Measurements from ENCODE around the gene NUDT2.

DNA sequence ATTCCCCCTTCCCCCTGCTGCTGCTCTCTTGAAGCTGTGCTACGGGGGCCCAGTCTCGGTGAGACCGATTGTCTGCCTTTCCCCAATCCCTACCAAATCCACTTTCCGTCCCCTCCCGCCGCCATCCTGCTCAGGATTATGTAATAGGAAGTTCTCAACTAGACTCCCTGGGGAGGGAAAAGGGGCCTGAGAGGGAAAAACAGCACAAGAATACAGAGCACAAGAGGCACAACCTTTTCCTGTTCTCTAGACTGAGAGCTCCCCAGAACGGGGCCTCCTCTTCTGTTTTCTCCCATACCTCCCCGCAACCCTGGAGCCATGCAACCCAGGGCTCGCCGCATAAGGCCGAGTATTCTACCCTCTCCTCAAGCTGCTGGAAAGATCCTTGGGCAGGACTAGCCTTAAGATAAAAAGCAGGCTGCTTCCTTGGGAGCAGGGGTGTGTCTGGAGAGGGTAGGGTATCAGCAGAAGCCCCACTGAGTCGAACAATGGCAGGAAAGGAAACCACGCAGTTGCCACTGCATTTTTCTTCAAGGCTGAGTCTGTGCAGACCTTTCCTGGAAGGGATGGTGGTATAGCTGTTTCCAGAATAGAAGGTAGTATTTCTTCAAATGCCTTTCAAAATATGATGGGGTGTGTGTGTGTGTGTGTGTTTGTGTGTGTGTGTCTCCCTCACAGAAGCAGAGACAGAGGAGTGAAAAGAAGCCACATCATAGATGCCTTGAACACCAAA, 34.4 kb downstream of the NUDT2 start:
- no peak for TF ChIP-seq RCOR1 (IDR thresholded peaks at IDR 0.05; ENCODE audit: insufficient replicate concordance, low read length)
- TF ChIP-seq, protein P1, sequence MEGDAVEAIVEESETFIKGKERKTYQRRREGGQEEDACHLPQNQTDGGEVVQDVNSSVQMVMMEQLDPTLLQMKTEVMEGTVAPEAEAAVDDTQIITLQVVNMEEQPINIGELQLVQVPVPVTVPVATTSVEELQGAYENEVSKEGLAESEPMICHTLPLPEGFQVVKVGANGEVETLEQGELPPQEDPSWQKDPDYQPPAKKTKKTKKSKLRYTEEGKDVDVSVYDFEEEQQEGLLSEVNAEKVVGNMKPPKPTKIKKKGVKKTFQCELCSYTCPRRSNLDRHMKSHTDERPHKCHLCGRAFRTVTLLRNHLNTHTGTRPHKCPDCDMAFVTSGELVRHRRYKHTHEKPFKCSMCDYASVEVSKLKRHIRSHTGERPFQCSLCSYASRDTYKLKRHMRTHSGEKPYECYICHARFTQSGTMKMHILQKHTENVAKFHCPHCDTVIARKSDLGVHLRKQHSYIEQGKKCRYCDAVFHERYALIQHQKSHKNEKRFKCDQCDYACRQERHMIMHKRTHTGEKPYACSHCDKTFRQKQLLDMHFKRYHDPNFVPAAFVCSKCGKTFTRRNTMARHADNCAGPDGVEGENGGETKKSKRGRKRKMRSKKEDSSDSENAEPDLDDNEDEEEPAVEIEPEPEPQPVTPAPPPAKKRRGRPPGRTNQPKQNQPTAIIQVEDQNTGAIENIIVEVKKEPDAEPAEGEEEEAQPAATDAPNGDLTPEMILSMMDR (conservative IDR thresholded peaks at IDR 0.05; ENCODE audit: low read depth, low read length) = no peak
- no peak for TF ChIP-seq FOS (IDR thresholded peaks at IDR 0.05; ENCODE audit: low read depth, low read length)
- TF ChIP-seq, protein P2, sequence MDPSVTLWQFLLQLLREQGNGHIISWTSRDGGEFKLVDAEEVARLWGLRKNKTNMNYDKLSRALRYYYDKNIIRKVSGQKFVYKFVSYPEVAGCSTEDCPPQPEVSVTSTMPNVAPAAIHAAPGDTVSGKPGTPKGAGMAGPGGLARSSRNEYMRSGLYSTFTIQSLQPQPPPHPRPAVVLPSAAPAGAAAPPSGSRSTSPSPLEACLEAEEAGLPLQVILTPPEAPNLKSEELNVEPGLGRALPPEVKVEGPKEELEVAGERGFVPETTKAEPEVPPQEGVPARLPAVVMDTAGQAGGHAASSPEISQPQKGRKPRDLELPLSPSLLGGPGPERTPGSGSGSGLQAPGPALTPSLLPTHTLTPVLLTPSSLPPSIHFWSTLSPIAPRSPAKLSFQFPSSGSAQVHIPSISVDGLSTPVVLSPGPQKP (IDR thresholded peaks at IDR 0.05; ENCODE audit: borderline replicate concordance, low read depth, low read length) = no peak
- TF ChIP-seq MAZ (IDR thresholded peaks at IDR 0.05; ENCODE audit: borderline replicate concordance, low read depth, low read length) = no peak
- no peak for TF ChIP-seq POLR2A (IDR thresholded peaks at IDR 0.05; ENCODE audit: low read depth, low read length)
- no peak for TF ChIP-seq RFX5 (IDR thresholded peaks at IDR 0.05; ENCODE audit: low read depth, low read length)
- no peak for TF ChIP-seq SMC3 (IDR thresholded peaks at IDR 0.05; ENCODE audit: low read depth, low read length)
- no peak for TF ChIP-seq BHLHE40 (IDR thresholded peaks at IDR 0.05; ENCODE audit: low read depth, low read length)
- TF ChIP-seq, protein P3, sequence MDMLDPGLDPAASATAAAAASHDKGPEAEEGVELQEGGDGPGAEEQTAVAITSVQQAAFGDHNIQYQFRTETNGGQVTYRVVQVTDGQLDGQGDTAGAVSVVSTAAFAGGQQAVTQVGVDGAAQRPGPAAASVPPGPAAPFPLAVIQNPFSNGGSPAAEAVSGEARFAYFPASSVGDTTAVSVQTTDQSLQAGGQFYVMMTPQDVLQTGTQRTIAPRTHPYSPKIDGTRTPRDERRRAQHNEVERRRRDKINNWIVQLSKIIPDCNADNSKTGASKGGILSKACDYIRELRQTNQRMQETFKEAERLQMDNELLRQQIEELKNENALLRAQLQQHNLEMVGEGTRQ (IDR thresholded peaks at IDR 0.05; ENCODE audit: low read depth, low read length) = no peak
